Heart right ventricle (tissue), 16 donors: ENCODE data around the gene DNAJC30. TPM values are rescaled to one million over a fixed set of nuclear protein-coding genes. Genes with fewer than 3 reads are reported as not detected.
A peak's percentile ranks its signal among the peaks of the same experiment; 100 is the strongest.

Experiments
- ATAC-seq, 8 donors: fragments of 200-7000 bp; cut with Tn5 transposase; one replicate each; pipeline ENCODE4 v1.9.1; 2020; ENCODE audit warnings: mild to moderate bottlenecking in 8 of 8, moderate library complexity in 8 of 8, moderate number of reproducible peaks in 1 of 8
- DNase-seq, 2 donors: peaks; one replicate each; pipeline ENCODE4 v3.0.0-alpha.2; 2020
- H3K27ac ChIP-seq, 10 donors: fragments of 200-600 bp; sonication (generic) in 2 of 10; one replicate each; pipeline versions ENCODE4 v1.5.0 to v1.8.0; 2020 to 2022; ENCODE audit warnings: mild to moderate bottlenecking in 3 of 10
- H3K27me3 ChIP-seq, 7 donors: fragments of 200-600 bp; one replicate each; pipeline ENCODE4 v1.8.0; 2021 to 2022; ENCODE audit warnings: mild to moderate bottlenecking in 2 of 7
- H3K36me3 ChIP-seq, 9 donors: fragments of 200-600 bp; sonication (generic) in 1 of 9; one replicate each; pipeline versions ENCODE4 v1.5.0 to v1.8.0; 2020 to 2022; ENCODE audit warnings: mild to moderate bottlenecking in 2 of 9
- H3K4me1 ChIP-seq, 9 donors: fragments of 200-600 bp; sonication (generic) in 1 of 9; one replicate each; pipeline versions ENCODE4 v1.5.0 to v1.8.0; 2020 to 2022; ENCODE audit warnings: mild to moderate bottlenecking in 4 of 9
- H3K4me3 ChIP-seq, 10 donors: fragments of 200-600 bp; sonication (generic) in 2 of 10; one replicate each; pipeline versions ENCODE4 v1.5.0 to v1.8.0; 2020 to 2022; ENCODE audit warnings: mild to moderate bottlenecking in 7 of 10, moderate library complexity in 2 of 10
- H3K9me3 ChIP-seq, 11 donors: fragments of 200-600 bp in 10 of 11; sonication (generic) in 2 of 11; one replicate each; pipeline versions ENCODE4 v1.5.0 to v1.8.0; 2013 to 2022; ENCODE audit warnings: mild to moderate bottlenecking in 2 of 11, control low read depth in 1 of 11, moderate library complexity in 1 of 11
- CTCF ChIP-seq, 9 donors: fragments of 200-600 bp; sonication (generic) in 2 of 9; IDR thresholded peaks; one replicate each; pipeline versions ENCODE4 v1.5.0 to v1.8.0; 2021 to 2022; ENCODE audit warnings: antibody characterized with exemption in 9 of 9, mild to moderate bottlenecking in 5 of 9, moderate library complexity in 1 of 9
- WGBS, 2 donors: extraction: QIAGEN DNeasy Blood & Tissue Kit; methylation state at CpG; one replicate each; pipeline ENCODE4 v1.1.7; 2013; ENCODE audit warnings: inconsistent platforms in 1 of 2; 5-methylcytosine and 5-hydroxymethylcytosine counted together
- intact Hi-C, 10 donors: fragments of 100-400 bp; cut with DNase I; formaldehyde crosslinking; loops; one replicate each; pipeline versions ENCODE4 v1.11.1 to v1.14.2; 2022
- polyA plus RNA-seq, 2 donors: library from polyadenylated mRNA; stranded (reverse); fragments of 200-250 nt; gene quantifications; one replicate each; pipeline ENCODE4 v1.2.3, GENCODE V29; 2013
- total RNA-seq, 10 donors: library from RNA; stranded (reverse); fragmentation: NEBNext Ultra II Directional in 3 of 10; extraction: Animal tissue kit (Norgen Biotek cat#: 25700) in 3 of 10; gene quantifications; one replicate each; pipeline versions ENCODE4 v1.2.1 to v1.2.4, GENCODE V29; 2021 to 2023
- donor health status: Arrhythmogenic right ventricular cardiomyopathy.
- donor health status: ischemic (EF 13 %, LVEDD 7.1; RV severe dilation, severe dysfunction).
- donor health status: healthy with polysubstance abuse.
- donor health status: DM: no; HTN: yes; CAD: no.
- donor health status: DM: no; HTN: no; CAD: no.
- donor health status: ischemic (EF 25% LVEDD 6.9; RV normal size, moderate dysfunction).
- donor health status: ischemic (EF 25% LVEDD 5.7; RV mildly dilated, moderate dysfunction).
- donor health status: healthy.
- donor health status: DM: yes; HTN: yes; CAD: no.
- donor health status: Ischemic cardiomyopathy.
- donor health status: ischemic (EF 35%, LVEDD 5.7; RV mildly dilated, moderate dysfunction).
- donor health status: nonischemic (EF 11% LVEDD 7.7; RV severe dilation, severe dysfunction).
- donor health status: DM: yes; HTN: yes; CAD: no.
- donor health status: PGD.
- donor health status: ischemic (EF 29% LVEDD 5.4; RV normal size, mild dysfunction).
- donor health status: nonischemic (EF 23%, LVEDD 6.1; RV moderate dilation, normal function).

DNAJC30 gene
- total and polyA plus RNA-seq, 12 donors = 9.1 to 20.8 (median 15.4) TPM

- no peak for ATAC-seq
- no peak overlapping the region for H3K27ac ChIP-seq
- TF ChIP-seq CTCF (IDR thresholded peaks at IDR 0.05) = no peak
- H3K27me3 ChIP-seq = peaks cover 5 to 75% (median 57%) of the 10 kb centered on the region in 7 donors
- DNase-seq = no peak
- peaks cover 0 to 8% (median 5%) of the 10 kb centered on the region in 9 donors for H3K4me1 ChIP-seq
- no peaks in the 10 kb centered on the region for H3K36me3 ChIP-seq
- intact Hi-C loops = loop anchor here in 1 of 10 donors (2.0 kb wide), 1 partner anchor 14 kb away; no protein-coding TSS in a partner anchor
- WGBS, 2 donors = 64 to 66% methylated on average over 5 of the region's 5 CpGs
- H3K4me3 ChIP-seq = no peak overlapping the region
- no peaks in the 10 kb centered on the region for H3K9me3 ChIP-seq
These were observed 32.7 kb downstream of the DNAJC30 start for GRCh38 chr7:73650524-73650923.

GRCh38 chr7:73649576-73649975 lies 33.7 kb downstream of the DNAJC30 start:
- Histone ChIP-seq H3K4me1 (peaks cover 0 to 8% (median 5%) of the 10 kb centered on the region in 9 donors), H3K27ac (no peak overlapping the region), H3K27me3 (peaks cover 5 to 84% (median 59%) of the 10 kb centered on the region in 7 donors), H3K4me3 (no peak overlapping the region), H3K36me3 (no peaks in the 10 kb centered on the region), H3K9me3 (no peaks in the 10 kb centered on the region)
- TF ChIP-seq CTCF (IDR thresholded peaks at IDR 0.05) = no peak
- 47 to 48% methylated on average over 9 of the region's 9 CpGs for WGBS, 2 donors
- DNase-seq (no peak), ATAC-seq (no peak)
- intact Hi-C loops = no loop called here

GRCh38 chr7:73648593-73649332 lies 34.5 kb downstream of the DNAJC30 start:
- ATAC-seq = no peak
- no peak overlapping the region for H3K4me3 ChIP-seq
- DNase-seq = no peak
- no peaks in the 10 kb centered on the region for H3K36me3 ChIP-seq
- intact Hi-C loops = no loop called here
- no peak for TF ChIP-seq CTCF (IDR thresholded peaks at IDR 0.05)
- no peaks in the 10 kb centered on the region for H3K9me3 ChIP-seq
- H3K27me3 ChIP-seq = peaks cover 5 to 89% (median 64%) of the 10 kb centered on the region in 7 donors
- no peak overlapping the region for H3K27ac ChIP-seq
- 26 to 50% methylated on average over 1 of the region's 1 CpG for WGBS, 2 donors
- H3K4me1 ChIP-seq = peaks cover 0 to 8% (median 5%) of the 10 kb centered on the region in 9 donors

- peak overlapping the region in 9 of 10 donors; percentile 6 to 53 (median 42) for H3K4me3 ChIP-seq
- H3K4me1 ChIP-seq = peaks cover 0 to 8% (median 5%) of the 10 kb centered on the region in 9 donors
- H3K27ac ChIP-seq = no peak overlapping the region
- H3K36me3 ChIP-seq = no peaks in the 10 kb centered on the region
- intact Hi-C loops = no loop called here
- TF ChIP-seq CTCF (IDR thresholded peaks at IDR 0.05) = peak in 4 of 9 donors; percentile 8 to 31 (median 19)
- no peaks in the 10 kb centered on the region for H3K9me3 ChIP-seq
- DNase-seq (no peak), ATAC-seq (peak in 4 of 8 donors; percentile 19 to 57 (median 30))
- peaks cover 5 to 97% (median 71%) of the 10 kb centered on the region in 7 donors for H3K27me3 ChIP-seq
- WGBS, 2 donors = 1 to 2% methylated on average over 59 to 61 of the region's 62 CpGs
These were observed 35.3 kb downstream of the DNAJC30 start for GRCh38 chr7:73647725-73648592.
